ENCODE results near the gene NINJ2.

GRCh38 chr12:550473-551260, 112.6 kb downstream of the NINJ2 start:
- TF ChIP-seq CTCF (IDR thresholded peaks at IDR 0.05 in 2 of 3, conservative IDR thresholded peaks at IDR 0.05 in 1 of 3; ENCODE audit: control insufficient read depth in 2 of 3, extremely low read depth in 1 of 3, insufficient read depth in 1 of 3, low read depth in 3 of 3, low read length in 3 of 3): no peak
- TF ChIP-seq PBX3 (IDR thresholded peaks at IDR 0.05; ENCODE audit: insufficient replicate concordance, low read depth, low read length): no peak
- TF ChIP-seq ZNF24 (IDR thresholded peaks at IDR 0.05): no peak
- TF ChIP-seq TAF1 (IDR thresholded peaks at IDR 0.05; ENCODE audit: borderline replicate concordance, low read depth, low read length): no peak
- no peak for TF ChIP-seq NFIC (IDR thresholded peaks at IDR 0.05; ENCODE audit: low read depth, low read length)
- no peak for TF ChIP-seq NRF1 (conservative IDR thresholded peaks at IDR 0.05; ENCODE audit: low read depth, low read length)
- TF ChIP-seq HDAC2 (IDR thresholded peaks at IDR 0.05): no peak
- TF ChIP-seq LARP7 (IDR thresholded peaks at IDR 0.05): no peak
- TF ChIP-seq JUNB (IDR thresholded peaks at IDR 0.05): no peak
- no peak for TF ChIP-seq BHLHE40 (IDR thresholded peaks at IDR 0.05; ENCODE audit: borderline replicate concordance in 1 of 2, low read depth in 2 of 2, low read length in 1 of 2)
- no peak for TF ChIP-seq TCF3 (IDR thresholded peaks at IDR 0.05; ENCODE audit: borderline replicate concordance, insufficient read depth, low read depth, low read length)
- no peak for TF ChIP-seq SREBF2 (IDR thresholded peaks at IDR 0.05; ENCODE audit: low read length)

Measured in GM12878 (cell line).